GM21528 (cell line): Measurements from ENCODE around the gene ANKFY1.
"Not testable (repeated sequence)": the region's sequence is repeated elsewhere in the genome, so short reads cannot be mapped to it uniquely, and the experiment has no call there.

Experiments
- ATAC-seq: cut with Tn5 transposase; IDR thresholded peaks from one replicate; pipeline ENCODE4 v1.9.1; 2021; ENCODE audit warnings: mild to moderate bottlenecking, moderate library complexity; ENCODE audit not compliant: unreplicated experiment, low FRiP score

The ANKFY1 gene

GRCh38 chr17:4258867-4259266 is 4.9 kb downstream of the ANKFY1 start:
- no peak for ATAC-seq

- ATAC-seq, result no peak
Measured at GRCh38 chr17:4256952-4257351, 6.8 kb downstream of the ANKFY1 start.

GRCh38 chr17:4255271-4255670 is 8.5 kb downstream of the ANKFY1 start:
- ATAC-seq, result not testable (repeated sequence)

GRCh38 chr17:4250887-4251286 is 12.9 kb downstream of the ANKFY1 start:
- no peak for ATAC-seq

GRCh38 chr17:4249452-4250029 is 14.2 kb downstream of the ANKFY1 start:
- ATAC-seq, result no peak

- ATAC-seq, result no peak
Measured at GRCh38 chr17:4248504-4249277, 15.1 kb downstream of the ANKFY1 start.

- no peak for ATAC-seq
Measured at GRCh38 chr17:4247971-4248388, 15.8 kb downstream of the ANKFY1 start.

- no peak for ATAC-seq
Measured at GRCh38 chr17:4247361-4247970, 16.3 kb downstream of the ANKFY1 start.

- ATAC-seq, result no peak
Measured at GRCh38 chr17:4246674-4247073, 17.1 kb downstream of the ANKFY1 start.

GRCh38 chr17:4241535-4241934 is 22.2 kb downstream of the ANKFY1 start:
- no peak for ATAC-seq

- ATAC-seq, result no peak
Measured at GRCh38 chr17:4236456-4236855, 27.3 kb downstream of the ANKFY1 start.

- no peak for ATAC-seq
Measured at GRCh38 chr17:4235372-4236279, 28.2 kb downstream of the ANKFY1 start.

- ATAC-seq, result no peak
Measured at GRCh38 chr17:4234401-4234800, 29.4 kb downstream of the ANKFY1 start.

GRCh38 chr17:4233668-4234258 is 30.0 kb downstream of the ANKFY1 start:
- ATAC-seq, result no peak

GRCh38 chr17:4232168-4232813 is 31.5 kb downstream of the ANKFY1 start:
- no peak for ATAC-seq

- no peak for ATAC-seq
Measured at GRCh38 chr17:4229627-4230541, 33.9 kb downstream of the ANKFY1 start.

- no peak for ATAC-seq
Measured at GRCh38 chr17:4221899-4222659, 41.7 kb downstream of the ANKFY1 start.

GRCh38 chr17:4221163-4221562 is 42.6 kb downstream of the ANKFY1 start:
- no peak for ATAC-seq
